ENCODE results near the gene TTLL13.

DNA sequence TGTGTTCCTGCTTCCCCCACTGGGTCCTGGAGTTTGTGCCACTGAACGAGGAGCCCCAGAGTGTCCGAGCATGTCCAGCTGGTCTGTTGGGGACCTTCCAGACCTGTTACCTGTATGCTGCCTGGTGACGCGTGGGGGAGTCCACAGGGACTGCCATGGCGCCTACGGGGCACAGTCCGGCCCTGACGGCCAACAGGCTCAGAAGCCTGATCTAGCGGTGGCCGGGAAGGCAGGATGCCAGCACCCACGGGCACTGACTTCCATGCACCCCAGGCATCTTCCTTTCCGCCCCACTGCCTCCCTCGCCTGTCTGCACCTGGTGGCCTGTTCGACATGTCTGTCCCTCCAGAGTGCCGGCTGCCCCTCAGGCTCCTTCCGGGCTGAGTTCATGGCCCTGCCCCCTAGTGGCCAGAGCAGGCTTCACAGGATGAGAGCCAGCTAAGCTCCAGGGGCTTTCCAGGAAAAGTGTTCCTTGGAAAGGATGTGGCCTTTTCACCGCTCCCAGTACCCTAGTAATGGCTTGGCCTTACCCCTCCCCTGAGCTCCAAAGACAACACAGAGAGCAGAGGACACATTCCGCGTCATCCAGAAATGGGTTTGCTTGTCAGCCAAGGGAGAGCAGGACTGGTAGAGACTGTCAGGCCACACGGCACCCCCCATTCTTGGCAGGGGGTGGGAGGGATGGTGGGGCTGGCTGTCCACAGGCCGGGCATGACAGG is 51.8 kb downstream of the TTLL13 start:
- TF ChIP-seq POLR2AphosphoS5 (IDR thresholded peaks at IDR 0.05) (no peak), EP300 (IDR thresholded peaks at IDR 0.05) (no peak), POLR2A (IDR thresholded peaks at IDR 0.05) (no peak)
- TF ChIP-seq, protein P1, sequence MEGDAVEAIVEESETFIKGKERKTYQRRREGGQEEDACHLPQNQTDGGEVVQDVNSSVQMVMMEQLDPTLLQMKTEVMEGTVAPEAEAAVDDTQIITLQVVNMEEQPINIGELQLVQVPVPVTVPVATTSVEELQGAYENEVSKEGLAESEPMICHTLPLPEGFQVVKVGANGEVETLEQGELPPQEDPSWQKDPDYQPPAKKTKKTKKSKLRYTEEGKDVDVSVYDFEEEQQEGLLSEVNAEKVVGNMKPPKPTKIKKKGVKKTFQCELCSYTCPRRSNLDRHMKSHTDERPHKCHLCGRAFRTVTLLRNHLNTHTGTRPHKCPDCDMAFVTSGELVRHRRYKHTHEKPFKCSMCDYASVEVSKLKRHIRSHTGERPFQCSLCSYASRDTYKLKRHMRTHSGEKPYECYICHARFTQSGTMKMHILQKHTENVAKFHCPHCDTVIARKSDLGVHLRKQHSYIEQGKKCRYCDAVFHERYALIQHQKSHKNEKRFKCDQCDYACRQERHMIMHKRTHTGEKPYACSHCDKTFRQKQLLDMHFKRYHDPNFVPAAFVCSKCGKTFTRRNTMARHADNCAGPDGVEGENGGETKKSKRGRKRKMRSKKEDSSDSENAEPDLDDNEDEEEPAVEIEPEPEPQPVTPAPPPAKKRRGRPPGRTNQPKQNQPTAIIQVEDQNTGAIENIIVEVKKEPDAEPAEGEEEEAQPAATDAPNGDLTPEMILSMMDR (IDR thresholded peaks at IDR 0.05), result peak in 5 of 7 experiments; percentile 48 to 87 (median 57)
